Mucosa of stomach (tissue), 1 donor: ENCODE results near the gene LNPEP.

Experiments used
- H3K27me3 ChIP-seq: one replicate; pipeline ENCODE4 v1.7.0; 2013; ENCODE audit warnings: mild to moderate bottlenecking, low read length; ENCODE audit not compliant: control insufficient read depth, insufficient read depth
- H3K36me3 ChIP-seq: one replicate; pipeline ENCODE4 v1.7.0; 2013; ENCODE audit warnings: low read length; ENCODE audit not compliant: control insufficient read depth, insufficient read depth
- H3K4me1 ChIP-seq: one replicate; pipeline ENCODE4 v1.7.0; 2013; ENCODE audit warnings: mild to moderate bottlenecking, low read length; ENCODE audit not compliant: control insufficient read depth, insufficient read depth
- H3K4me3 ChIP-seq: one replicate; pipeline ENCODE4 v1.7.0; 2013; ENCODE audit warnings: low read length
- H3K9ac ChIP-seq: one replicate; pipeline ENCODE4 v1.7.0; 2013; ENCODE audit warnings: mild to moderate bottlenecking, low read length, moderate library complexity
- H3K9me3 ChIP-seq: one replicate; pipeline ENCODE4 v1.7.0; 2013; ENCODE audit warnings: mild to moderate bottlenecking, low read length, moderate library complexity; ENCODE audit not compliant: control insufficient read depth
- donor health status: Pancreatic carcinoma.

LNPEP gene

GRCh38 chr5:97021416-97021815 lies 85.5 kb downstream of the LNPEP start:
- peaks cover 4% of the 10 kb centered on the region for H3K36me3 ChIP-seq
- no peak overlapping the region for H3K9ac ChIP-seq
- no peak overlapping the region for H3K4me3 ChIP-seq
- no peaks in the 10 kb centered on the region for H3K9me3 ChIP-seq
- no peaks in the 10 kb centered on the region for H3K4me1 ChIP-seq
- no peaks in the 10 kb centered on the region for H3K27me3 ChIP-seq

DNA sequence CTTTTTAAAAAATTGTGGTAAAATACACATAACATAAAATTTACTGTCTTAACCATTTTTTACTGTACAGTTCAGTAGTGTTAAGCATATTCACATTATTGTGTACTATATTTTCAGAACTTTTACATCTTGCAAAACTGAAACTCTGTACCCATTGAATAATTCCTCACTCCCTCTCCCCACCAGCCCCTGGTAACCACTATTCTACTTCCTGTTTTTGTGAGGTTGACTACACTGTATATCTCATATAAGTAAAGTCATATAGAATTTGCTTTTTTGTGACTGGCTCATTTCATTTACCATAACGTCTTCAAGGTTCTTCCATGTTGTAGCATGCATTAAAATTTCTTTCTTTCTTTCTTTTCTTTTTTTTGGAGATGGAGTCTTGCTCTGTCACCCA lies 87.0 kb downstream of the LNPEP start:
- no peaks in the 10 kb centered on the region for H3K4me1 ChIP-seq
- no peaks in the 10 kb centered on the region for H3K9me3 ChIP-seq
- no peak overlapping the region for H3K4me3 ChIP-seq
- H3K9ac ChIP-seq = no peak overlapping the region
- no peaks in the 10 kb centered on the region for H3K27me3 ChIP-seq
- H3K36me3 ChIP-seq = peaks cover 4% of the 10 kb centered on the region

DNA sequence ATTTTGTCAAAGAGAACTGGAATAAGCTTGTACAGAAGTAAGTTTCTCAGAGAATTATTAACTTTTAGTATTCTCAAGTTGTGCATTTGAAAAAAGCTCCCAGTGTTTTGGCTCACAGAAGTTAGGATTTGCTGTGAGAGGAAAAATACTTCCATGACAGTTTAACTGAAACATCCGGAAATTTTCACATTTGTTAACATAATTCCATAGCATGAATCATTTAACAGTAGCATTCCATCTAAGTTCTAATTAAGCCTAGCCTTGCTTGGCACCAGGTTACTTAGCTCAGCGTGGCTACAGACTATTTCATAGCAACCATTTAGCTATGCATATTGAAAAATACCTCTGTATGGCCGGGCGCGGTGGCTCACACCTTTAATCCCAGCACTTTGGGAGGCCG lies 90.8 kb downstream of the LNPEP start:
- Histone ChIP-seq H3K9me3 (no peaks in the 10 kb centered on the region), H3K36me3 (peaks cover 4% of the 10 kb centered on the region), H3K27me3 (no peaks in the 10 kb centered on the region), H3K4me1 (no peaks in the 10 kb centered on the region), H3K4me3 (no peak overlapping the region), H3K9ac (no peak overlapping the region)

- H3K9ac ChIP-seq = no peak overlapping the region
- H3K4me3 ChIP-seq = no peak overlapping the region
- H3K4me1 ChIP-seq = no peaks in the 10 kb centered on the region
- no peaks in the 10 kb centered on the region for H3K36me3 ChIP-seq
- no peaks in the 10 kb centered on the region for H3K27me3 ChIP-seq
- H3K9me3 ChIP-seq = no peaks in the 10 kb centered on the region
These were observed 101.9 kb downstream of the LNPEP start for GRCh38 chr5:97037819-97038218.

DNA sequence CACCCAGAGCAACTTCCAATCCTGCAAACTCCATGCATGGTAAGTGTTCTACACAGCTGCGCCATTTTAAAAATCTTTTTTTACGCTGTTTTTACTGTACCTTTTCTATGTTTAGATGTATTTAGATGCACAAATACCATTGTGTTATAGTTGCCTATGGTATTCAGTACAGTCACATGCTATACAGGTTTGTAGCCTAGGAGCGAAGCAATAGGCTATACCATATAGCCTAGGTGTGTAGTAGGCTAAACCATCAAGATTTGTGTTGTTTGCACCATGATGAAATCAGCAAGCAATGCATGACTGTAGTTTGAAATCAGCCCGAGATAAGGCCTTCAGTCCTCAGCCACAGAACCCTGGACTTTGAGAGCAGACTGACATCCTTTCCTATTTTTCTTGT lies 105.4 kb downstream of the LNPEP start:
- H3K4me1 ChIP-seq = no peaks in the 10 kb centered on the region
- H3K9me3 ChIP-seq = no peaks in the 10 kb centered on the region
- H3K36me3 ChIP-seq = no peaks in the 10 kb centered on the region
- H3K4me3 ChIP-seq = no peak overlapping the region
- H3K9ac ChIP-seq = no peak overlapping the region
- H3K27me3 ChIP-seq = no peaks in the 10 kb centered on the region

- Histone ChIP-seq H3K4me1 (no peaks in the 10 kb centered on the region), H3K9me3 (no peaks in the 10 kb centered on the region), H3K27me3 (no peaks in the 10 kb centered on the region), H3K36me3 (no peaks in the 10 kb centered on the region), H3K4me3 (no peak overlapping the region), H3K9ac (no peak overlapping the region)
These were observed 107.1 kb downstream of the LNPEP start for GRCh38 chr5:97042996-97043395.

- Histone ChIP-seq H3K27me3 (no peaks in the 10 kb centered on the region), H3K4me3 (no peak overlapping the region), H3K4me1 (no peaks in the 10 kb centered on the region), H3K9ac (no peak overlapping the region), H3K9me3 (no peaks in the 10 kb centered on the region), H3K36me3 (no peaks in the 10 kb centered on the region)
These were observed 107.6 kb downstream of the LNPEP start for GRCh38 chr5:97043511-97043910.

GRCh38 chr5:97044052-97044451 lies 108.2 kb downstream of the LNPEP start:
- H3K27me3 ChIP-seq = no peaks in the 10 kb centered on the region
- H3K4me1 ChIP-seq = no peaks in the 10 kb centered on the region
- H3K9me3 ChIP-seq = no peaks in the 10 kb centered on the region
- H3K9ac ChIP-seq = no peak overlapping the region
- H3K36me3 ChIP-seq = no peaks in the 10 kb centered on the region
- no peak overlapping the region for H3K4me3 ChIP-seq

DNA sequence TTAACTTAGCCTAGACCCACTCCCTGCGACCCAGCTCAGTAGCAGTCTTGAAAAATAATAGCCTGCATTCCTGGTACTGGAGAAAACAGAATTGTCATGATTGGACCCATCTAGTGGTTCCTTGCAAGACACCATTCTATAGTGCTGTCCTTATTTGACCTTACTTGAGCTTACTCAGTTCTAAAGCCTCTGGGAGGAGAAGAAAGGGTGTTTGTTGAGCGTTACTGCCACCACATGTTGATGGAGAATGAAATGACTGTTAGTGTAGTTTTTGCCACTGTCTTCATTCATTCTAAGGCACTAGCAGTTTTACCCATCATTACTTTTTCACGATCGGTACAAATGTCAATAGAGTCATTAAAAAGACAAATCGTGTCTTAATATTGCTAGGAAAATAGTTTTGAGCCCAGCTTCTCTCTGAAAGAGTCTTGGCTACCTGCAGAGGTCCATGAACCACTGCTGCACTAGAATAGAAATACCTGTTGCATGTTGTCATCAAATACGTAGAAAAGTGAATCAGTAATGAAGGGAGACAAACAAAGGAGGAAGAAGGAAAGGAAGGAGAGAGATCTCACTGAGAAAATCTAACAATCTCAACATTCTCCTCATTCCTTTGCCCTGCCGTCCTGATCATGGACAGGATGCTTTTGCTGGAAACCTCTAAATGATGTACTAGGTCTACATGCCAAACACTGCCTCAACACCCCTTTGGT lies 110.5 kb downstream of the LNPEP start:
- Histone ChIP-seq H3K27me3 (no peaks in the 10 kb centered on the region), H3K4me3 (no peak overlapping the region), H3K9me3 (no peaks in the 10 kb centered on the region), H3K4me1 (no peaks in the 10 kb centered on the region), H3K36me3 (no peaks in the 10 kb centered on the region), H3K9ac (no peak overlapping the region)

GRCh38 chr5:97047076-97047475 lies 111.2 kb downstream of the LNPEP start:
- no peaks in the 10 kb centered on the region for H3K4me1 ChIP-seq
- H3K9ac ChIP-seq = no peak overlapping the region
- no peaks in the 10 kb centered on the region for H3K27me3 ChIP-seq

GRCh38 chr5:97049175-97049574 lies 113.3 kb downstream of the LNPEP start:
- Histone ChIP-seq H3K4me3 (no peak overlapping the region), H3K4me1 (no peaks in the 10 kb centered on the region), H3K36me3 (no peaks in the 10 kb centered on the region), H3K27me3 (no peaks in the 10 kb centered on the region), H3K9me3 (no peaks in the 10 kb centered on the region), H3K9ac (no peak overlapping the region)

More at GRCh38 chr5:97047076-97047475, 111.2 kb downstream of the LNPEP start:
- no peaks in the 10 kb centered on the region for H3K9me3 ChIP-seq
- H3K4me3 ChIP-seq = no peak overlapping the region
- H3K36me3 ChIP-seq = no peaks in the 10 kb centered on the region

- no peaks in the 10 kb centered on the region for H3K9me3 ChIP-seq
- no peaks in the 10 kb centered on the region for H3K36me3 ChIP-seq
- H3K27me3 ChIP-seq = no peaks in the 10 kb centered on the region
- H3K4me1 ChIP-seq = no peaks in the 10 kb centered on the region
- H3K9ac ChIP-seq = no peak overlapping the region
- no peak overlapping the region for H3K4me3 ChIP-seq
These were observed 120.4 kb downstream of the LNPEP start for GRCh38 chr5:97056263-97056662.

- no peaks in the 10 kb centered on the region for H3K9me3 ChIP-seq
- H3K27me3 ChIP-seq = no peaks in the 10 kb centered on the region
- no peaks in the 10 kb centered on the region for H3K36me3 ChIP-seq
- H3K4me3 ChIP-seq = no peak overlapping the region
- no peaks in the 10 kb centered on the region for H3K4me1 ChIP-seq
- H3K9ac ChIP-seq = no peak overlapping the region
These were observed 126.2 kb downstream of the LNPEP start for GRCh38 chr5:97062046-97062445.
